Measurements from ENCODE around the gene MED15.
"Not testable (repeated sequence)": the region's sequence is repeated elsewhere in the genome, so short reads cannot be mapped to it uniquely, and the experiment has no call there.

Gene MED15

DNA sequence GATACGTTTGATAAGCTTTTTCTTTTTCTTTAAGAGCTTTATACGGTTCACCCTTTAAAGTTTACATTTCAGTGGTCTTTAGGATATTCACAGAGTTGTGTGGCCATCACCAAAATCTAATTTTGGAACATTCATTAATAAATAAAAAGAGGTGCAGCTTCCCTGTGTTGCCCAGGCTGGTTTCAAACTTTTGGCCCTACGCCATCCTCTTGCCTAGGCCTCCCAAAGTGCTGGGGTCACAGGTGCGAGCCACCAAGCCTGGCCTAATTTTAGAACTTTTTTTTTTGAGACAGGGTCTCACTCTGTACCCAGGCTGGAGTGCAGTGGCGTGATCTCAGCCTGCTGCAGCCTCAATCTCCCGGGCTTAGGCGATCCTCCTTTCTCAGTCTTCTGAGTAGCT is 30.6 kb downstream of the MED15 start:
- Mint-ChIP-seq H3K4me1 (peaks cover 19% of the 10 kb centered on the region), H3K36me3 (ENCODE audit: low read depth) (peaks cover 65% of the 10 kb centered on the region), H3K27ac (no peak overlapping the region), H3K9me3 (peaks cover 4% of the 10 kb centered on the region), H3K4me3 (no peak overlapping the region), H3K27me3 (ENCODE audit: low read depth) (no peaks in the 10 kb centered on the region)
- TF ChIP-seq CTCF (IDR thresholded peaks at IDR 0.05; ENCODE audit: unreplicated experiment in 3 of 3) = no peak

- H3K27ac Mint-ChIP-seq; H3K4me3 Mint-ChIP-seq; H3K9me3 Mint-ChIP-seq; H3K27me3 Mint-ChIP-seq (ENCODE audit: low read depth): not testable (repeated sequence)
- H3K4me1 Mint-ChIP-seq = peaks cover 12% of the 10 kb centered on the region
- H3K36me3 Mint-ChIP-seq (ENCODE audit: low read depth) = peaks cover 70% of the 10 kb centered on the region
These were observed 31.5 kb downstream of the MED15 start for GRCh38 chr22:20538875-20539274.

DNA sequence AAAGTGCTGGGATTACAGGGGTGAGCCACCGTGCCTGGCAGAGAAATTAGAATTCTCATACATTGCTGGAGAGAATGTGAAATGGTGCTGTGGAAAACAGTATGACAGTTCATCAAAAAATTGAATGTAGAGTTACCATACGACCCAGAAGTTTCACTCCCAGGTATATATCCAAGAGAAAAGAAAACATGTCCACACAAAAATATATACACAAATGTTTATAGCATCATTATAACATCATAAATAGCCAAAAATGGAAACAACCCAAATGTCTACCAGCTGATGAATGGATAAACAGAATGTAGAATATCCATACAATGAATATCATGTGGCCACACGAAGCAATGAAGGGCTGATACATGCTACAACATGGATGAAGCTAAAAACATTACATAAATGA is 34.6 kb downstream of the MED15 start:
- no peak overlapping the region for H3K27ac Mint-ChIP-seq
- H3K27me3 Mint-ChIP-seq (ENCODE audit: low read depth) = no peaks in the 10 kb centered on the region
- H3K4me3 Mint-ChIP-seq = no peak overlapping the region
- H3K9me3 Mint-ChIP-seq = peaks cover 4% of the 10 kb centered on the region
- peaks cover 80% of the 10 kb centered on the region for H3K36me3 Mint-ChIP-seq (ENCODE audit: low read depth)
- TF ChIP-seq CTCF (IDR thresholded peaks at IDR 0.05; ENCODE audit: unreplicated experiment in 3 of 3) = no peak
- H3K4me1 Mint-ChIP-seq = peaks cover 9% of the 10 kb centered on the region

- H3K4me3 Mint-ChIP-seq = no peak overlapping the region
- H3K4me1 Mint-ChIP-seq = peaks cover 9% of the 10 kb centered on the region
- no peak for TF ChIP-seq CTCF (IDR thresholded peaks at IDR 0.05; ENCODE audit: unreplicated experiment in 3 of 3)
- H3K27me3 Mint-ChIP-seq (ENCODE audit: low read depth) = no peaks in the 10 kb centered on the region
- H3K27ac Mint-ChIP-seq = no peak overlapping the region
- peaks cover 76% of the 10 kb centered on the region for H3K36me3 Mint-ChIP-seq (ENCODE audit: low read depth)
- peaks cover 4% of the 10 kb centered on the region for H3K9me3 Mint-ChIP-seq
These were observed 35.3 kb downstream of the MED15 start for GRCh38 chr22:20542736-20543135.

DNA sequence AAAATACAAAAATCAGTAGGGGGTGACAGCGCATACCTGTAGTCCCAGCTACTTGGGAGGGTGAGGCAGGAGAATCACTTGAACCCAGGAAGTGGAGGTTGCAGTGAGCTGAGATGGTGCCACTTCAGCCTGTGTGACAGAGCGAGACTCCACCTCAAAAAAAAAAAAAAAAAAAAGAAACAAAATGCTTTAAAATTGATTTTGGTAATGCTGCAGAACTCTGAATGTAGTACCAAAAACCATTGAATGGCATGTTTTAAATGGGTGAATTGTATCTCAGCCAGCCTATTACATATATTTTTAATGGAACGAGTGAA is 37.9 kb downstream of the MED15 start:
- H3K9me3 Mint-ChIP-seq; H3K4me3 Mint-ChIP-seq; H3K27me3 Mint-ChIP-seq (ENCODE audit: low read depth); H3K27ac Mint-ChIP-seq: not testable (repeated sequence)
- Mint-ChIP-seq H3K4me1 (peaks cover 29% of the 10 kb centered on the region), H3K36me3 (ENCODE audit: low read depth) (peaks cover 54% of the 10 kb centered on the region)

GRCh38 chr22:20545681-20546521 is 38.5 kb downstream of the MED15 start:
- H3K27me3 Mint-ChIP-seq (ENCODE audit: low read depth) = no peaks in the 10 kb centered on the region
- peaks cover 34% of the 10 kb centered on the region for H3K4me1 Mint-ChIP-seq
- no peak overlapping the region for H3K4me3 Mint-ChIP-seq
- TF ChIP-seq CTCF (IDR thresholded peaks at IDR 0.05; ENCODE audit: unreplicated experiment in 3 of 3) = no peak
- peak overlapping the region in 2 of 3 experiments; percentile 34 to 53 for H3K27ac Mint-ChIP-seq
- peaks cover 48% of the 10 kb centered on the region for H3K36me3 Mint-ChIP-seq (ENCODE audit: low read depth)
- peaks cover 4% of the 10 kb centered on the region for H3K9me3 Mint-ChIP-seq

DNA sequence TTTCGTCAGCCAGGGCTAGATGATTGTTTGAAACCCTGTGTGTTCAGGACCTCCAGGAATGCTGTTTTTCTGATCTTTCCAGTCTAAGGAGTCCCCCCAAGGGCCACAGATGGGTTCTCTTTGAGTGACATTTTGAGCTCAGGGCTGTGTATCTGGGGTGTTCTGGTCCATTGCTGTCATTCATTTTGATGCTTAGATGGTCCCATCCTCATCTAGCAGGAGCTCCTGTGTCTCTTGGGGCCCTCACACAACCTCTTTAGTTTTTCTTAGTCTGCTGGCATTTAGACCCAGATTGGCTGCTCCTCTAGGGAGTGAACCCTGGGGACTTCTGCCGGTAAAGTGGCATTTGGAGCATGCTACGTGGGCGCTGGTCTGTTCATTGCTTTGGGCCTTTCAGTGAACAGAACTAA is 39.1 kb downstream of the MED15 start:
- Mint-ChIP-seq H3K9me3 (peaks cover 4% of the 10 kb centered on the region), H3K27me3 (ENCODE audit: low read depth) (no peaks in the 10 kb centered on the region), H3K27ac (peak overlapping the region in 1 of 3 experiments; percentile 53), H3K36me3 (ENCODE audit: low read depth) (peaks cover 42% of the 10 kb centered on the region), H3K4me1 (peaks cover 40% of the 10 kb centered on the region), H3K4me3 (no peak overlapping the region)
- TF ChIP-seq CTCF (IDR thresholded peaks at IDR 0.05; ENCODE audit: unreplicated experiment in 3 of 3) = no peak
